ENCODE data around the gene LGR6.

Gene LGR6

DNA sequence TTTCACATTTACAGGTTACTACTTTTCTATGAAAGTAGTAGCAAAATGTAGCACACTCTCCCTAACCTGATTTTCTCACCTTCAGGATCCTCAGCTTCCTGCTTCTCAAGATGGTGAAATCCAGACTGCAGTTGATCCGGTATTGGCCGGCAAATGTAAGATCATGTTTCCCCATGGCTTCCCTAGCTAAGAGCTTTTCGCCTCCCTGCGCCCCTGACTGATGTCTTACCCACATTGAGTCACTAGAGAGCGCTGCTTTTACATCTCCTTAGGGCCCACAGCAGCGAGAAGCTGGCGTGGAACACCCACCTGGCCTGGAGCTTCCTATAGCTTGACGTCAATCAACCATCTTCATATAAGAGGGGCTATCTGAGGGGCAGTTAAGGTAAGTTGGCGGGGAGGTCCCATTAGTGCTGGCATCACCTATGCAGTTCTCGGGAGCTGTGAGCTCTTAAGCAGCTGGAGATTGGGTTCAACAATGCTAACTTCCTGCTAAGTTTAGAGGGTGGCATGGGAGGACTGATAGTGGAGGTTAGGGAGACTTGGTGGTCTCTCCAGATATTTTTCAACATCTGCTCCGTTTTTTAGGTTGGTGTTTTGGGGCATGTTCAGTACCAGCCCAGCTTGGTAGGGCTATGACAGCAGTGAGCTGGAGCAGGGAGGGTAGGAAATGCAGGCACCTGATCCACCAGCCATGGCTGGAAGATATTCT, 38.7 kb upstream of the LGR6 start:
- TF ChIP-seq ZNF274 (IDR thresholded peaks at IDR 0.05; ENCODE audit: low read depth, low read length): no peak
- no peak overlapping the region for H3K4me3 ChIP-seq (ENCODE audit: low read length)

- no peak for TF ChIP-seq ZNF274 (IDR thresholded peaks at IDR 0.05; ENCODE audit: low read depth, low read length)
- no peak overlapping the region for H3K4me3 ChIP-seq (ENCODE audit: low read length)
These were observed 38.0 kb upstream of the LGR6 start for GRCh38 chr1:202155478-202156021.

- no peak for TF ChIP-seq ZNF274 (IDR thresholded peaks at IDR 0.05; ENCODE audit: low read depth, low read length)
These were observed 37.0 kb upstream of the LGR6 start for GRCh38 chr1:202156590-202156989.

DNA sequence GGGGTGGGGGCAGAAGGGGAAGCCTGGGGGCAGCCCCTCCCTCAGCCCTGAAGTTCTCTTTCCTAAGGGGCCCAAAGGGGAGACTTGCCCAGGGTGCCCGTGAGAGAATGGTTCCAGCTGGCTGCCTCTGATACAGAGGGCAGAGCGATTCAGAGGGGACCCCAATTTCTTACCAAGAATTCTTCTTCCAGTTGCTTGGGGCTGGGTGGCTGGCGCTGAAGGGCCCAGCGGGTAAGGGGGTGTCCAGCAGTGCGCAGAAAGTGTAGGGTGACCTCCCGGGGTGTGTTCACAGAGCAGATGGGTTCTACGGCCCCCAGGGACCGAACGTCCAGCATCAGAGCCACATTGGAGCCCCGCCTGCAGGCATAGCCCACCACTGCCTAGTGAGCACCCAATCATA, 35.7 kb upstream of the LGR6 start:
- no peak overlapping the region for H3K4me3 ChIP-seq (ENCODE audit: low read length)
- no peak for TF ChIP-seq ZNF274 (IDR thresholded peaks at IDR 0.05; ENCODE audit: low read depth, low read length)

More at GRCh38 chr1:202156590-202156989, 37.0 kb upstream of the LGR6 start:
- H3K4me3 ChIP-seq (ENCODE audit: low read length): no peak overlapping the region

- no peak for TF ChIP-seq ZNF274 (IDR thresholded peaks at IDR 0.05; ENCODE audit: low read depth, low read length)
- peak overlapping the region; percentile 84 for H3K4me3 ChIP-seq (ENCODE audit: low read length)
These were observed 34.6 kb upstream of the LGR6 start for GRCh38 chr1:202158810-202159533.

DNA sequence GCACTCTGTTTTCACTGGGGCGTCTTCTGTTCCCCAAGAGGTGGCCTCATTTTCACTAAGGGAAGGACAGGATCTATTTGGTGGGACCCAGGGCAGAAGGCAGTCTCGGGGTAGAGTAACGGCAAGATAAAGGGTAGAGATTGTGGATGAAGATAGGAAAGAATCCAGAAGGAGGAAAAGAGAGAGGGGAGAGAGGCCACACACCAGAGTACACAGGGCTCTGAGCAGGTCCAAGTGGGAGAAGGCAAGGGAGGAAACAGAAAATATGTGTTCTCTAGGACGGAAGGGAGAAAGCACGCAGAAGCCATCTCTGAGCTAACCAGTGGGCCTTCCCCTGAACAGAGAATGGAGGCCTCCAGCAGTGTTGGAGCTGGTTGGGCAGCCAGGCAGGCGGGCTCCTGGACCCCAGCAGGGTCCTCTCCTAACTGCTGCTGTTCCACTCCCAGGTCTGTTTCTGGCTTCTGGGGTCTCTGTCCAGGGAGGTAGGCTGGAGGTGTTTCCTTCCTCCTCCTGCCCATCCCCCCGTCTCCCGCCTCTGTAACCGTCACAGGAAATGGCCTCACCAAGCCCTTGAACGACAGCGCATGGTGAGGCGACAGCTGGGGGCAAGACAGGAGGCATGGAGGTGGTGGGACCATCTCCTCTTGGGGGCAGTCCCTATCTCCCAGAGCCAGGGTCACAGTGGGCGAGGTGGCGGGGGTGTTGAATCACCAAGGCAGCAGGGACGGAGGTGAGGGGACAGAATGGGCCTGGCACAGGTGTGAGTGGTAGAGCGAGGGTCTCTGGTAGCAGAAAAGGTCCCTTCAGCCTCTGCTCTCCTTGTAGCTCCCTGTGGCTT, 33.8 kb upstream of the LGR6 start:
- TF ChIP-seq ZNF274 (IDR thresholded peaks at IDR 0.05; ENCODE audit: low read depth, low read length): no peak
- H3K4me3 ChIP-seq (ENCODE audit: low read length): peak overlapping the region; percentile 84

- TF ChIP-seq ZNF274 (IDR thresholded peaks at IDR 0.05; ENCODE audit: low read depth, low read length): no peak
- H3K4me3 ChIP-seq (ENCODE audit: low read length): peak within 1 kb of the TSS; percentile 84
These were observed 33.1 kb upstream of the LGR6 start, which contains the start of gene PTPN7 for GRCh38 chr1:202160377-202160940. Gene PTPN7 (minus strand): TSS chr1:202160602. CDS start chr1:202159402, 1,200 bp downstream.

GRCh38 chr1:202161151-202162046, 32.2 kb upstream of the LGR6 start:
- peak overlapping the region; percentile 84; the same call in 1 of the 2 replicates for H3K4me3 ChIP-seq (ENCODE audit: low read length)
- TF ChIP-seq ZNF274 (IDR thresholded peaks at IDR 0.05; ENCODE audit: low read depth, low read length): no peak

DNA sequence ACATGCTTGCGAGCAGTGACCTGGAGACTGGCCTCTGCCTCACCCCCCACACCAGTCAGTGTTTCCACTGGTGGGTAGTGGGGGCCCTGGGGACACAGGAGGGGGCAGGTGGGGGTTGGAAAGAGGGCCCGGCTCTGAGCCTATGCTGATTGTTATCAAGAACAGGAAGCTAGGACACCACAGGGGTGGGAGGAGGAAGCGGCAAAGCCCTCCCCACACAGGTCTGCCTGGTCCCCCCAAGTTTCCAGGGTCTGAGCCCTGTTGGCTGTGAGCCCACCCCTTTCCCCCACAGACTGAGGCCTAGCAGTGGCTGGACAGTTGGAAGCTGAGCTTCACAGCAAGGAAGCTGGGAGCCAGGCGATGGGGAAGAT, 31.6 kb upstream of the LGR6 start:
- no peak overlapping the region; the same call in 1 of the 2 replicates for H3K4me3 ChIP-seq (ENCODE audit: low read length)
- TF ChIP-seq ZNF274 (IDR thresholded peaks at IDR 0.05; ENCODE audit: low read depth, low read length): no peak

DNA sequence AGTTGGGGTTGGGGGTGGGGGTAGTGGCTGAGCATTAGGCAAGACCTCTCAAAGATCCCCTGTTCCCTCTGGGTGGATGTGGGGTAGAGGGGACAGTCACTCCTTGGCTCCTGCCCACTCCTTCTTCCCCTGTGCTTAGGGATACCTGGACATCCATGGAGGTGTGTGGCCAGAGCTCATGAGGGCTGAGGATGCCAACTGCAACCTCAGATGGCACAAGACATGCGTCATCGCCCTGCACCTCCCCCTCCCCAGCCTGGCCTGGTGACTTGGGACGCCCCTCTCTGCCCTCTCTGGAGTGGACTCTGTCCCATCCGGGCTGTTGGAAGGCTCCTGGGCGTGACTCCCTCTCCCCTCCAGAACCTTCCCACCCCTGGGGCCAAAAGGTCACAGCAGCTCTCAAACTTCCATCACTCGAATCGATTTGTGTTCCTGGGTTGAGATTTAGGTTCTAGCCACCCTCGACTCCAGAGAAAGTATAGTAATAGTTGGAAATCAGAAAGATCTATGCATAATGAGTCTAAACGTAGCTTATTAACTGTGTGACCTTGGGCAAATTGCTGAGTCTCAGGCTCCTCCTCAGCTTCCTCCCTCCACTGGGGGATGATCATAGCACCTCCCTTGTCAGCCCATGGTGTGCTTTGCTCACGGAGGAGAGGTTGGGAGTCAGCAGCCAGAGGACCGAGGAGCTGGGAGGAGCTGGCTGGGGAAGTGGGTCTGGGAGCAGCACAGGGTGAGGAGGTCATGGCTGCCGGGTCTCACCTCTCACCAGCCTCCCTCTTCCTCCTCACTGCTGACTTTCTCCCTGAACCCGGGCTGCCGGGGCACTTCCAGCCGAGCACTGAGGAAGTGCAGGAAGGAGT, 30.9 kb upstream of the LGR6 start:
- H3K4me3 ChIP-seq (ENCODE audit: low read length): no peak overlapping the region
- no peak for TF ChIP-seq ZNF274 (IDR thresholded peaks at IDR 0.05; ENCODE audit: low read depth, low read length)

DNA sequence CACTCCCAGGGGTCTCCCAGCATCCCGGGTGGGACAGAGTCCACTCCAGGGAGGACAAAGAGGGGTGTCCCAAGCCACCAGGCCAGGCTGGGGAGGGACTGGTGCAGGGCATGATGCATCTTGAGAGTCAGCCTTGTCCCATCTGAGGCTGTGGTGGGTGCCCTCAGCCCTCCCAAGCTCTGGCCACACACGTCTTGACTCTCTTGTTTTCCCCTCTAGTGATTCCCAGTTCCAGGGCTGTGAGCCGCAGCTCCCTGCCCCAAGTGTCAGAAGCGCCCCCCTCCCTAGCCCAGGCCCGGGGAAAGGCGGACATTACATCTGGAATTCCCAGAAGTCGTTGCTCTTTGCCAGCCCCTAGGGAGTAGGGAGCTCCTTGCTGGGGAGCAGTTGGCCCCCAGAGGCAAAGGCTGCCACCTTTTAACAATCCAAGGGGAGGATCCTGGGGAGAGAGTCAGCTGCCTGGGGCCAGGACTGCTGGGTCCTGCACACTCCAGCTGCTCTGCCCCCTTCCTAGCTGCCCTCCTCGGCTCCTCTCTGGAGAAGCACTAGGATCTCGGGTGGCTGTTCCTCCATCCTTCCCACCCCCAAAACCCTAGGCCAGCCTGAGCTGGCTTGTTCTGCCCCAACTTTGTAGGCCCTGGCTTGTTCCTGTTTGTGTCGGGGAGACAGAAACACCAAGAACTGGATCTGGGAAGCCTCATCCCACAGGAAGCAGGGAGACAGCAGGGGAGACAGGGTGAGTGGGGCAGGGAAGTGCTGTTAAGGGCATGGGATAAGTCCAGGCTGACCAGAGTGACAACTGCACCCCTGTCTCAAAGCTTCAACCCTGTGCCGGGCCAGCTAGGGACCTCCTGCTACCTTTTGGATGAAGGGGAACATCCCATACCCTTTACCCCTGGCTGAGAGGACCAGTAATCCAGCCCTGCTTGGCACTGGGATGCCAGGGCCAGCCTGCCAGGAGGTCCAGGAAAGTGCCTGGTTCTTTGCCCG, 30.0 kb upstream of the LGR6 start:
- no peak for TF ChIP-seq ZNF274 (IDR thresholded peaks at IDR 0.05; ENCODE audit: low read depth, low read length)
- no peak overlapping the region for H3K4me3 ChIP-seq (ENCODE audit: low read length)

Measured in GM08714 (cell line).